ENCODE results near the gene DGCR8. TPM values are rescaled to one million over a fixed set of nuclear protein-coding genes. Genes with fewer than 3 reads are reported as not detected.

Gene DGCR8
- polyA plus RNA-seq, 2 donors = 14.1 to 21.6 TPM

DNA sequence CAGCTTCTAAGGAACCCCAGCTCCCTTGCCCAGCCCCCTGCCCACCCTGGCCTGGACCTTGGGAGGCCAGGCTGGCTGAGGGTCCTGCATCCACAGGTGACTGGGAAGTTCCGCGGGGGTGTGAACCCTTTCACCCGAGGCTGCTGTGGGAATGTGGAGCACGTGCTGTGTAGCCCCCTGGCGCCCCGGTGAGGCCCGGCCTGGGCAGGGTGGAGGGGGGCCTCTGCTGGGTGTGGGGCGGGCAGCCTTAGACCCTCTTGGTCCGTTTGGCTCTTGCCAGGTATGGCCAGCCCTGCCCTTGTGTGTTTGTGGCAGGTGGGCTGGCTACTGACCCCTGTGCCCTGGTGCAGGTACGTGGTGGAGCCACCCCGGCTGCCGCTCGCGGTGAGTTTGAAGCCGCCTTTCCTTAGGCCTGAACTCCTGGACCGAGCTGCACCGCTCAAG lies 60.5 kb downstream of the DGCR8 start:
- H3K36me3 ChIP-seq (ENCODE audit: control insufficient read depth in 2 of 2, insufficient read depth in 2 of 2, low read length in 1 of 2) = peaks cover 0 to 28% of the 10 kb centered on the region in 2 donors

DNA sequence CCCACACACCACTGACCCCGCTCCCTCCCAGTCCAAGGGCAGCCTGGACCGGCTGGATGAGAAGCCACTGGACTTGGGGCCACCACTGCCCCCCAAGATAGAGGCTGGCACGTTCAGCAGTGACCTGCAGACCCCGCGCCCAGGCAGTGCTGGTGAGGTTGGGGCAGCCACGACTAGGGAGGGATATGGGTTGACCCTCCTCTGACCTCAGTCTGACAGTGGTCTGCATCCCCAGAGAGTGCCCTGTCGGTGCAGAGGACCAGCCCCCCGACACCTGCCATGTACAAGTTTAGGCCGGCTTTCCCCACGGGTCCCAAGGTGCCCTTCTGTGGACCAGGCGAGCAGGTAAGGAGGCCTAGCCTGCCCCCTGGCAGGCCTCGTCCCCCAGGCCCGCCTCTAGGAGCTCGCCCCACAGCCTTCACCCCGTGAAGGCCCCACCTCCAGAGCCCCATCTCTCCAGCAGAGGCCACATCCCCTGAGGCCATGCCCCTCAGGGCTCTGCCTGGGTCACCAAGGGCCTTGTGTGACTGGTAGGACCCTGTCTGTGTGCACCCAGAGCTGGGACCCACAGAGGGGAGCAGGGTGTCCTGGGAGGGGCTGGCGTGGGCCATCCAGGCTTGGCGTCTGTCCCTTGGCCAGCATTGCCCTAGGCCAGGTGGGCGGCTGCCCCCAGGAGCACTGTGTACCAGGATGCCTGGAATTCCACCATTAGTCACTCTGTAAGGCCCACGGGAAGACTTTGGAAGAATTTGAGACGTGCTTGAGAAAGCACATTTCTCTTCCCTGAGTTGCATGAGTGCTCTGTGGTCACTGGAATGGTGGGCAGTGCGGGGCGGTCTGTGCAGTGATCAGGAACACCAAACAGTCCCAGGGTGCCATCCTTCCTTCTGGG lies 61.4 kb downstream of the DGCR8 start:
- Histone ChIP-seq H3K4me1 (ENCODE audit: control insufficient read depth in 2 of 2, insufficient read depth in 2 of 2, low read length in 1 of 2) (peaks cover 12 to 14% of the 10 kb centered on the region in 2 donors), H3K27me3 (ENCODE audit: control insufficient read depth in 1 of 2, insufficient read depth in 2 of 2, low read length in 2 of 2) (no peaks in the 10 kb centered on the region), H3K9me3 (ENCODE audit: control insufficient read depth in 2 of 2, insufficient read depth in 1 of 2, low read depth in 1 of 2, low read length in 1 of 2) (no peaks in the 10 kb centered on the region), H3K27ac (ENCODE audit: low read depth in 2 of 2, low read length in 1 of 2) (no peak overlapping the region), H3K4me3 (ENCODE audit: low read depth in 1 of 2, low read length in 2 of 2) (no peak overlapping the region), H3K36me3 (ENCODE audit: control insufficient read depth in 2 of 2, insufficient read depth in 2 of 2, low read length in 1 of 2) (peaks cover 0 to 29% of the 10 kb centered on the region in 2 donors)
- 85 to 86% methylated on average over 22 of the region's 22 CpGs for WGBS, 2 donors

More for the DNA sequence above, 60.5 kb downstream of the DGCR8 start:
- H3K9me3 ChIP-seq (ENCODE audit: control insufficient read depth in 2 of 2, insufficient read depth in 1 of 2, low read depth in 1 of 2, low read length in 1 of 2) = no peaks in the 10 kb centered on the region
- H3K4me1 ChIP-seq (ENCODE audit: control insufficient read depth in 2 of 2, insufficient read depth in 2 of 2, low read length in 1 of 2) = peaks cover 14 to 18% of the 10 kb centered on the region in 2 donors
- H3K27me3 ChIP-seq (ENCODE audit: control insufficient read depth in 1 of 2, insufficient read depth in 2 of 2, low read length in 2 of 2) = no peaks in the 10 kb centered on the region
- H3K4me3 ChIP-seq (ENCODE audit: low read depth in 1 of 2, low read length in 2 of 2) = no peak overlapping the region
- no peak overlapping the region for H3K27ac ChIP-seq (ENCODE audit: low read depth in 2 of 2, low read length in 1 of 2)
- 91 to 93% methylated on average over 15 to 17 of the region's 17 CpGs for WGBS, 2 donors

DNA sequence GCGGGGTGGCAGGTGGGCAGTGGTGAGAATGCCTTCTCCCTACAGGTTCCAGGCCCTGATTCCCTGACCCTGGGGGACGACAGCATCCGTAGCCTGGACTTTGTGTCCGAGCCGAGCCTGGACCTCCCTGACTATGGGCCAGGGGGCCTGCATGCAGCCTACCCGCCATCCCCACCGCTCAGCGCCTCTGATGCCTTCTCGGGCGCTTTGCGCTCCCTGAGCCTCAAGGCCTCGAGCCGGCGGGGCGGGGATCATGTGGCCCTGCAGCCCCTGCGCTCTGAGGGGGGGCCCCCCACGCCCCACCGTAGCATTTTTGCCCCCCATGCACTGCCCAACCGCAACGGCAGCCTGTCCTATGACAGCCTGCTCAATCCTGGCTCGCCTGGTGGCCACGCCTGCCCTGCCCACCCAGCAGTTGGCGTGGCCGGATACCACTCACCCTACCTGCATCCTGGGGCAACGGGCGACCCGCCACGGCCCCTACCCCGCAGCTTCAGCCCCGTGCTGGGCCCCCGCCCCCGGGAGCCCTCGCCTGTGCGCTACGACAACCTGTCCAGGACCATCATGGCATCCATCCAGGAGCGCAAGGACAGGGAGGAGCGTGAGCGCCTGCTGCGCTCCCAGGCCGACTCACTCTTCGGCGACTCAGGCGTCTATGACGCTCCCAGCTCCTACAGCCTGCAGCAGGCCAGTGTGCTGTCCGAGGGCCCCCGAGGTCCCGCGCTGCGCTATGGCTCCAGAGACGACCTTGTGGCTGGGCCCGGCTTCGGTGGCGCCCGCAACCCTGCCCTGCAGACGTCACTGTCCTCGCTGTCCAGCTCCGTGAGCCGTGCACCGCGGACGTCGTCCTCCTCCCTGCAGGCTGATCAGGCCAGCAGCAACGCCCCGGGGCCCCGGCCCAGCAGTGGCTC lies 62.9 kb downstream of the DGCR8 start:
- no peaks in the 10 kb centered on the region for H3K9me3 ChIP-seq (ENCODE audit: control insufficient read depth in 2 of 2, insufficient read depth in 1 of 2, low read depth in 1 of 2, low read length in 1 of 2)
- H3K27me3 ChIP-seq (ENCODE audit: control insufficient read depth in 1 of 2, insufficient read depth in 2 of 2, low read length in 2 of 2) = no peaks in the 10 kb centered on the region
- H3K36me3 ChIP-seq (ENCODE audit: control insufficient read depth in 2 of 2, insufficient read depth in 2 of 2, low read length in 1 of 2) = peaks cover 0 to 29% of the 10 kb centered on the region in 2 donors
- WGBS, 2 donors = 86 to 89% methylated on average over 61 to 65 of the region's 65 CpGs
- H3K4me3 ChIP-seq (ENCODE audit: low read depth in 1 of 2, low read length in 2 of 2) = no peak overlapping the region
- H3K4me1 ChIP-seq (ENCODE audit: control insufficient read depth in 2 of 2, insufficient read depth in 2 of 2, low read length in 1 of 2) = peaks cover 2 to 3% of the 10 kb centered on the region in 2 donors
- no peak overlapping the region for H3K27ac ChIP-seq (ENCODE audit: low read depth in 2 of 2, low read length in 1 of 2)

DNA sequence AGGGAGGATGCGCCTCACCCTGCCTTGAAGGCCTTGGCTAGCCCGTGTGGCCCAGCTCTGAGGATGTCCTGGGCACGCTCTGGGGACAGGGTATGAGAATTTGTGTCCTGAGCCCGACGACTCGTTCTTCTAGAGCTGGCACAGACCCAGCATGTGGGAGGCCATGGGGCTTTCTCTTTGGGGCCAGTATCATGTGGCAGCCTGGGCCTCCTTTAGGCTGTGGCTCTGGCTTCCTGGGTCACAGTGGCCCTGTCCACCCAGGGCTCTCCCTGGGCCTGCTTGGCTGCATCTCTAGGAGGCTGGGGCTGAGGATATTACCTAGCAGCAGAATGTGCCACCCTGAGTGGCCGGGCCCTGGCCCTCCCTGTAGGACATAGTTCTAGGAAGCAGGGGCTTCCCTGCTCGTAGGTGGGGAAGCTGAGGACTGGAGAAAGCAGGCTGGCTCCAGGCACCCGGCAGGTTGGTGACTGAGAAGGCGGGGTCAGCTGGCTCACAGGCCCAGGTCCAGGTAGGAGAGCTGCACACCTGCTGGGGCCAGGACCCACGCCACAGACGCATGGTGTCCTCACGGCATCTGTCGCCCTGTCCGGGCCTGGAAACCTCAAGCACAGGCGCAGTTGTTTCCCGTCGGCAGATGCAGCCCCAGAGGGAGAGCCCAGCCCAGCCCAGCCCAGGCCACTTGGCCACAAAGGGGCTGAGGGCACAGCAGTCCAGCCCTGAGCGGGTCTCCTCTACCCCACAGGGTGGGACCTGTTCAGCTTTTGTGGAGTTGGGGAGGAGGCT lies 64.0 kb downstream of the DGCR8 start:
- WGBS, 2 donors = 81 to 82% methylated on average over 19 of the region's 19 CpGs
- H3K27ac ChIP-seq (ENCODE audit: low read depth in 2 of 2, low read length in 1 of 2) = no peak overlapping the region
- no peaks in the 10 kb centered on the region for H3K9me3 ChIP-seq (ENCODE audit: control insufficient read depth in 2 of 2, insufficient read depth in 1 of 2, low read depth in 1 of 2, low read length in 1 of 2)
- no peaks in the 10 kb centered on the region for H3K4me1 ChIP-seq (ENCODE audit: control insufficient read depth in 2 of 2, insufficient read depth in 2 of 2, low read length in 1 of 2)
- no peaks in the 10 kb centered on the region for H3K27me3 ChIP-seq (ENCODE audit: control insufficient read depth in 1 of 2, insufficient read depth in 2 of 2, low read length in 2 of 2)
- H3K36me3 ChIP-seq (ENCODE audit: control insufficient read depth in 2 of 2, insufficient read depth in 2 of 2, low read length in 1 of 2) = peaks cover 0 to 29% of the 10 kb centered on the region in 2 donors
- H3K4me3 ChIP-seq (ENCODE audit: low read depth in 1 of 2, low read length in 2 of 2) = no peak overlapping the region

DNA sequence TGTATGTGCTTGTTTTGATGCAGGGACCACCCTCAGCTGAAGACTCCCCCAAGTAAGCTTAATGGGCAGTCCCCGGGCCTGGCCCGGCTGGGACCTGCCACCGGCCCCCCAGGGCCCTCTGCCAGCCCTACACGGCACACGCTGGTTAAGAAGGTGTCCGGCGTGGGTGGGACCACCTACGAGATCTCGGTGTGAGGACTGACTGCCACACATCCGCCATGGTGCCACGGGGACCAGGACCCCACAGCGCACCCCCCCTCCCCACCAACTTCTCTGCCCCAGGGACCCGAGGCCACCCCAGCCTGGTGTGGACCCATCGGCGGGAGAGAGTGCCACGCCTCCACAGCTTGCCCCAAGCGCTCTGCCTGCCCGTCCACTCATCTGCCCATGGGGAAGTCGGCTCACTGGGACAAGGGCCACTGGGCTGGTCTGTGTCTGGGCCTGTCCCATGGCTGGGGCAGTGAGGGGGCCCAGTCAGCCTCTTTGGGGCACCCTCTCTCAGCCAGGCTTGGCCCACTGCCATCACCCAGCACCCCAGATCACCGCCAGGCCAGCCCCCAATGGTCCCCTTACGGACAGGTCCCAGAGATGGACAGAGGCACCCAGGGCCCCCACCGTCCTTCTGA lies 65.3 kb downstream of the DGCR8 start:
- WGBS, 2 donors = 84 to 88% methylated on average over 18 to 22 of the region's 22 CpGs
- Histone ChIP-seq H3K9me3 (ENCODE audit: control insufficient read depth in 2 of 2, insufficient read depth in 1 of 2, low read depth in 1 of 2, low read length in 1 of 2) (no peaks in the 10 kb centered on the region), H3K27me3 (ENCODE audit: control insufficient read depth in 1 of 2, insufficient read depth in 2 of 2, low read length in 2 of 2) (no peaks in the 10 kb centered on the region), H3K36me3 (ENCODE audit: control insufficient read depth in 2 of 2, insufficient read depth in 2 of 2, low read length in 1 of 2) (peaks cover 0 to 21% of the 10 kb centered on the region in 2 donors), H3K4me3 (ENCODE audit: low read depth in 1 of 2, low read length in 2 of 2) (no peak overlapping the region), H3K27ac (ENCODE audit: low read depth in 2 of 2, low read length in 1 of 2) (no peak overlapping the region), H3K4me1 (ENCODE audit: control insufficient read depth in 2 of 2, insufficient read depth in 2 of 2, low read length in 1 of 2) (no peaks in the 10 kb centered on the region)

DNA sequence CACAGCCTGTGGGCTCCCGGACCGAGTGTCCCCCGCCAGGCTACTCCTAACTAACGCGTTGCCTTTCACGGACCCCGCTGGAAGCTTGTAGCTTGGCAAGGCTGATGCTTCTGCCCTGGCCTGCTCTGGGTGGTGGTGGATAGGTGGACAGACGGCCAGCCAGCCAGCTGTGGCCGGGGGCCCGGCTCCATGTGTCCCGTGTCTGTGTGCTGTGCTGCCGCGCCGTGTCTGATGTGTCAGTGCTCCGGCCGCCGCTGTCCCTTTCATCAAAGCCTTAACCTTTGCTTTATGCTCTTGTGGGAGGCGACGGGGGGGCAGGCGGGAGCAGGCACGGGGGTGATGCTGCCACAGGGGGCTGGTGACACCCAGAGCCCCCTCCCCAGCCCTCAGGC lies 65.8 kb downstream of the DGCR8 start:
- H3K4me3 ChIP-seq (ENCODE audit: low read depth in 1 of 2, low read length in 2 of 2) = no peak overlapping the region
- peaks cover 0 to 21% of the 10 kb centered on the region in 2 donors for H3K36me3 ChIP-seq (ENCODE audit: control insufficient read depth in 2 of 2, insufficient read depth in 2 of 2, low read length in 1 of 2)
- H3K9me3 ChIP-seq (ENCODE audit: control insufficient read depth in 2 of 2, insufficient read depth in 1 of 2, low read depth in 1 of 2, low read length in 1 of 2) = no peaks in the 10 kb centered on the region
- 90% methylated on average over 21 of the region's 21 CpGs for WGBS, 2 donors
- H3K4me1 ChIP-seq (ENCODE audit: control insufficient read depth in 2 of 2, insufficient read depth in 2 of 2, low read length in 1 of 2) = no peaks in the 10 kb centered on the region
- H3K27ac ChIP-seq (ENCODE audit: low read depth in 2 of 2, low read length in 1 of 2) = no peak overlapping the region
- no peaks in the 10 kb centered on the region for H3K27me3 ChIP-seq (ENCODE audit: control insufficient read depth in 1 of 2, insufficient read depth in 2 of 2, low read length in 2 of 2)

DNA sequence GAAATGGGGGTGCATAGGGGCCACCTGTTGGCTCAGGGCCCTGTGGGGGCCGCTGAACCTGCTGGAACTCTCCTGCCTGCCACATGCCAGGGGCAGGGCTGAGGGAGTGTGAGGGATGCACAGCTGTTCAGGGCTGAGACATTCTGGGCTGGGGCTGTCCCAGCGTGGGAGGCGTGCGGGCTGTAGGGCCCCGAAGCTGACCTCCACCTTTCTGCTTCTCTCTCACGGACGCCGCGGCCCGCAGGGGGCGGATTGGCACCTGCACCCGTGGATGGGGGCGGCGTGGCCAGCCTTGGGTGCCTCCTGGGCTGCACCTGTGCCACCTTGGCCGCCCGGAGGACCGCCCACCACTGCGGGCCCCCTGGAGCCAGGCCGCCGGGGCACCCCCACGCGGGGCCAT lies 66.7 kb downstream of the DGCR8 start:
- Histone ChIP-seq H3K27ac (ENCODE audit: low read depth in 2 of 2, low read length in 1 of 2) (no peak overlapping the region), H3K27me3 (ENCODE audit: control insufficient read depth in 1 of 2, insufficient read depth in 2 of 2, low read length in 2 of 2) (no peaks in the 10 kb centered on the region), H3K4me3 (ENCODE audit: low read depth in 1 of 2, low read length in 2 of 2) (no peak overlapping the region), H3K4me1 (ENCODE audit: control insufficient read depth in 2 of 2, insufficient read depth in 2 of 2, low read length in 1 of 2) (no peaks in the 10 kb centered on the region), H3K9me3 (ENCODE audit: control insufficient read depth in 2 of 2, insufficient read depth in 1 of 2, low read depth in 1 of 2, low read length in 1 of 2) (no peaks in the 10 kb centered on the region), H3K36me3 (ENCODE audit: control insufficient read depth in 2 of 2, insufficient read depth in 2 of 2, low read length in 1 of 2) (peaks cover 0 to 21% of the 10 kb centered on the region in 2 donors)
- 80 to 82% methylated on average over 21 to 22 of the region's 22 CpGs for WGBS, 2 donors

DNA sequence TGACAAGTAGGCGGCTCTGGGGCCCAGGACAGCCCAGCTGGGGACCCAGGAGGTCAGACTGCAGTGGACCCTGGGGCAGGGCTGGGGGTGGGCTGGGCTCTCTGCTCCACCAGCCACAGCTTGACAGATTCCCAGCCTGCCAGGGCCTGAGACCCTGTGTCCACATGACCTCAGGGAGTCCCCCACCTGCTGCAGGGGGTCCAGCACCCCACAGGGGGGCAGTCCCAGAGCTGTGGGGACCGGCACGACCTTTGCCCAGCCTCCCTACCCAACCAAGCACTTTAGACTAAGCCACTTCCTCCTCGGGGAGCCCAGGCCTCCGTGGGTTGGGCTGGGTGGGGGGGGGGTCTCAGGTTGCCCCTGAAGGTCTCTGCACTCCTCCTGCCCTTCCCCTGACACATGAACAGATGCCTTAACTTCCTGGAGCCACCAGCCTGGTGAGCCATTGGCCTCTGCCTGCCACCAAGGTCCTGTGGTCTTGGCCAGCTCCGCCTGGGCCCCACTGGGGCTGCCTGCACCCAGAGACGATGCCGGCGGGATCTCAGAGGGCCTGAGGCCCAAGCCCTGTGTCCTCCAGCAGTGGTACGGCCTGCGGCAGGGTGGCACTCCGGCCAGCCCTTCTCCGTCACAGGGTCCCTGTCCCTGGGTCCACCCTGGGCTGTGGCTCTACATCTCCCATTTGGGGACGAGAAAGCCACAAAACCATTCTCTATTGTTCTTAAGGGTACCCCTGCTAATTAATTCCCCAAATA lies 67.4 kb downstream of the DGCR8 start:
- 72 to 79% methylated on average over 14 of the region's 14 CpGs for WGBS, 2 donors
- H3K4me1 ChIP-seq (ENCODE audit: control insufficient read depth in 2 of 2, insufficient read depth in 2 of 2, low read length in 1 of 2) = no peaks in the 10 kb centered on the region
- no peak overlapping the region for H3K27ac ChIP-seq (ENCODE audit: low read depth in 2 of 2, low read length in 1 of 2)
- no peaks in the 10 kb centered on the region for H3K27me3 ChIP-seq (ENCODE audit: control insufficient read depth in 1 of 2, insufficient read depth in 2 of 2, low read length in 2 of 2)
- H3K36me3 ChIP-seq (ENCODE audit: control insufficient read depth in 2 of 2, insufficient read depth in 2 of 2, low read length in 1 of 2) = peaks cover 0 to 21% of the 10 kb centered on the region in 2 donors
- H3K4me3 ChIP-seq (ENCODE audit: low read depth in 1 of 2, low read length in 2 of 2) = no peak overlapping the region
- H3K9me3 ChIP-seq (ENCODE audit: control insufficient read depth in 2 of 2, insufficient read depth in 1 of 2, low read depth in 1 of 2, low read length in 1 of 2) = no peaks in the 10 kb centered on the region
